Measurements from ENCODE around the gene PHF21A. TPM values are rescaled to one million over a fixed set of nuclear protein-coding genes. Genes with fewer than 3 reads are reported as not detected.

The PHF21A gene
- total RNA-seq, 2 experiments from 2014 or later: 23.1 to 56.1 TPM

- Histone ChIP-seq H3K36me3 (ENCODE audit: insufficient read depth, low read length) (no peaks in the 10 kb centered on the region), H3K27ac (ENCODE audit: low read depth, low read length, poor library complexity, severe bottlenecking) (peak overlapping the region; percentile 85), H2AFZ (ENCODE audit: low read length) (peak overlapping the region; percentile 91), H3K4me3 (ENCODE audit: low read depth, low read length, poor library complexity, severe bottlenecking) (peak overlapping the region; percentile 79), H4K20me1 (ENCODE audit: insufficient read depth, low read length) (peaks cover 11% of the 10 kb centered on the region), H3K4me2 (ENCODE audit: low read length) (peak overlapping the region; percentile 100), H3K9me3 (ENCODE audit: low read length) (no peaks in the 10 kb centered on the region), H3K79me2 (ENCODE audit: insufficient read depth, low read depth, low read length) (peaks cover 33% of the 10 kb centered on the region), H3K9me2 (ENCODE audit: insufficient read depth, low read length) (no peaks in the 10 kb centered on the region), H3K4me1 (ENCODE audit: insufficient read depth, low read length, poor library complexity, severe bottlenecking) (peaks cover 31% of the 10 kb centered on the region)
- TF ChIP-seq EZH2phosphoT487 (IDR thresholded peaks at IDR 0.05; ENCODE audit: borderline replicate concordance, low read depth, low read length): no peak
- no peak for TF ChIP-seq CTCF (conservative IDR thresholded peaks at IDR 0.05; ENCODE audit: low read length)
- intact Hi-C loops (cut with micrococcal nuclease; ENCODE audit: unreplicated experiment): loop anchor here (1.0 to 5.0 kb wide), 3 partner anchors 191 to 275 kb away; partner anchors contain the start of genes CRY2 and DGKZ
- CTCF ChIA-PET (ENCODE audit: unreplicated experiment): no interaction called here
- POLR2A ChIA-PET: interaction anchor here (0.6 to 1.2 kb wide), 2 partner anchors 20 to 270 kb away, joined by 3 read pairs; no protein-coding TSS in a partner anchor
- peak; percentile 95 for DNase-seq (ENCODE audit: low spot score)
- BruUV-seq (replicated peaks): no TSS peak
Observed at GRCh38 chr11:46121724-46122477, 647 bp upstream of the PHF21A start.

- no peaks in the 10 kb centered on the region for H3K9me2 ChIP-seq (ENCODE audit: insufficient read depth, low read length)
- peak overlapping the region; percentile 64 for H3K4me2 ChIP-seq (ENCODE audit: low read length)
- H3K4me3 ChIP-seq (ENCODE audit: low read depth, low read length, poor library complexity, severe bottlenecking): peak overlapping the region; percentile 71
- DNase-seq (ENCODE audit: low spot score): peak; percentile 54
- no peaks in the 10 kb centered on the region for H3K9me3 ChIP-seq (ENCODE audit: low read length)
- H3K79me2 ChIP-seq (ENCODE audit: insufficient read depth, low read depth, low read length): peaks cover 45% of the 10 kb centered on the region
- TF ChIP-seq EZH2phosphoT487 (IDR thresholded peaks at IDR 0.05; ENCODE audit: borderline replicate concordance, low read depth, low read length) (no peak), CTCF (conservative IDR thresholded peaks at IDR 0.05; ENCODE audit: low read length) (no peak)
- POLR2A ChIA-PET: interaction anchor here (0.7 to 1.7 kb wide), 5 partner anchors 12 to 1042 kb away, joined by 3 to 9 read pairs (median 3); no protein-coding TSS in a partner anchor
- H3K4me1 ChIP-seq (ENCODE audit: insufficient read depth, low read length, poor library complexity, severe bottlenecking): peaks cover 38% of the 10 kb centered on the region
- CTCF ChIA-PET (ENCODE audit: unreplicated experiment): interaction anchor here (0.7 kb wide), 1 partner anchor 100 kb away, joined by 5 read pairs; no protein-coding TSS in a partner anchor
- BruUV-seq (replicated peaks): no TSS peak
- peaks cover 11% of the 10 kb centered on the region for H4K20me1 ChIP-seq (ENCODE audit: insufficient read depth, low read length)
- no peak overlapping the region; the same call in 1 of the 2 replicates for H2AFZ ChIP-seq (ENCODE audit: low read length)
- intact Hi-C loops (cut with micrococcal nuclease; ENCODE audit: unreplicated experiment): loop anchor here (1.0 to 5.0 kb wide), 3 partner anchors 190 to 273 kb away; partner anchors contain the start of genes CRY2 and DGKZ
- peak overlapping the region; percentile 86 for H3K27ac ChIP-seq (ENCODE audit: low read depth, low read length, poor library complexity, severe bottlenecking)
- no peaks in the 10 kb centered on the region for H3K36me3 ChIP-seq (ENCODE audit: insufficient read depth, low read length)
Observed at GRCh38 chr11:46120346-46121300, 631 bp downstream of the PHF21A start.
